HG02943 (cell line): ENCODE data around the gene FRRS1L.

Experiments
- ATAC-seq: cut with Tn5 transposase; IDR thresholded peaks from one replicate; pipeline ENCODE4 v1.9.1; 2021; ENCODE audit warnings: mild to moderate bottlenecking, low read depth, moderate library complexity; ENCODE audit not compliant: unreplicated experiment

FRRS1L gene

GRCh38 chr9:109179801-109180523 lies 12.9 kb upstream of the FRRS1L start:
- no peak for ATAC-seq

- ATAC-seq, result no peak
Observed at GRCh38 chr9:109176963-109177362, 9.9 kb upstream of the FRRS1L start.

- no peak for ATAC-seq
Observed at GRCh38 chr9:109176386-109176785, 9.3 kb upstream of the FRRS1L start.

GRCh38 chr9:109172935-109173334 lies 5.9 kb upstream of the FRRS1L start:
- ATAC-seq, result no peak

- no peak for ATAC-seq
Observed at GRCh38 chr9:109171926-109172325, 4.9 kb upstream of the FRRS1L start.

GRCh38 chr9:109168170-109168569 lies 1.1 kb upstream of the FRRS1L start:
- ATAC-seq, result no peak

GRCh38 chr9:109167716-109168115 lies 667 bp upstream of the FRRS1L start:
- ATAC-seq, result no peak

GRCh38 chr9:109166171-109166770 lies 778 bp downstream of the FRRS1L start:
- ATAC-seq, result no peak

GRCh38 chr9:109164042-109164441 lies 3.0 kb downstream of the FRRS1L start:
- no peak for ATAC-seq

GRCh38 chr9:109163194-109163593 lies 3.9 kb downstream of the FRRS1L start:
- no peak for ATAC-seq

- no peak for ATAC-seq
Observed at GRCh38 chr9:109162677-109163076, 4.4 kb downstream of the FRRS1L start.

GRCh38 chr9:109161471-109161870 lies 5.6 kb downstream of the FRRS1L start:
- no peak for ATAC-seq

- ATAC-seq, result no peak
Observed at GRCh38 chr9:109159583-109159982, 7.5 kb downstream of the FRRS1L start.

- ATAC-seq, result no peak
Observed at GRCh38 chr9:109158651-109159050, 8.4 kb downstream of the FRRS1L start.

GRCh38 chr9:109156708-109157107 lies 10.3 kb downstream of the FRRS1L start:
- ATAC-seq, result no peak

GRCh38 chr9:109150925-109151545 lies 16.0 kb downstream of the FRRS1L start:
- ATAC-seq, result no peak

GRCh38 chr9:109149722-109150121 lies 17.3 kb downstream of the FRRS1L start:
- no peak for ATAC-seq

GRCh38 chr9:109149089-109149488 lies 18.0 kb downstream of the FRRS1L start:
- no peak for ATAC-seq

- ATAC-seq, result no peak
Observed at GRCh38 chr9:109145051-109145450, 22.0 kb downstream of the FRRS1L start.

- ATAC-seq, result peak; percentile 98
Observed at GRCh38 chr9:109143881-109144562, 23.0 kb downstream of the FRRS1L start.

GRCh38 chr9:109141375-109141774 lies 25.7 kb downstream of the FRRS1L start:
- ATAC-seq, result no peak
